Stromal cell of bone marrow (primary cell): ENCODE measurements around the gene PCNP.
"Not testable (repeated sequence)": the region's sequence is repeated elsewhere in the genome, so short reads cannot be mapped to it uniquely, and the experiment has no call there.

Experiments used
- DNase-seq: peaks from one replicate; pipeline ENCODE4 v3.0.0-alpha.2; 2012; ENCODE audit warnings: low read depth

The PCNP gene

DNA sequence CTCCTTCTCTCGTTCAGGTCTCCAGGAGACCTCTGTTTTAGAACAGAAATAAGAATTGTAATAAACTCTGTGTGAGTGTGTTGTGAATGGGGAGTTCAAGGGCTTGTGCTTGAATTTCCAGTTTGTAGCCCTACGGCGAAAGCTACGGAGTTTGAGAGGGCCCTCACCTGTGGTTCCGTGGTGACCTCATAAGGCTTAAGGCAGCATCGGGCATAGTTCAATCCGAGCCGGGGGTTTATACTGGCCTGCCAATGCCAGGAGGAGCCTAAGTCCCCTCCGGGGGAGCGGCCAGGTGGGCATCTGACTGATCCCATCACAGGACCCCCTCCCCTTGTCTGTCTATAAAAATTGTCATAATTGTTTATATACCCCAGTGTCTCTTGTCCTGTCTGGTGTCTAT lies 59.2 kb downstream of the PCNP start:
- DNase-seq: no peak

DNA sequence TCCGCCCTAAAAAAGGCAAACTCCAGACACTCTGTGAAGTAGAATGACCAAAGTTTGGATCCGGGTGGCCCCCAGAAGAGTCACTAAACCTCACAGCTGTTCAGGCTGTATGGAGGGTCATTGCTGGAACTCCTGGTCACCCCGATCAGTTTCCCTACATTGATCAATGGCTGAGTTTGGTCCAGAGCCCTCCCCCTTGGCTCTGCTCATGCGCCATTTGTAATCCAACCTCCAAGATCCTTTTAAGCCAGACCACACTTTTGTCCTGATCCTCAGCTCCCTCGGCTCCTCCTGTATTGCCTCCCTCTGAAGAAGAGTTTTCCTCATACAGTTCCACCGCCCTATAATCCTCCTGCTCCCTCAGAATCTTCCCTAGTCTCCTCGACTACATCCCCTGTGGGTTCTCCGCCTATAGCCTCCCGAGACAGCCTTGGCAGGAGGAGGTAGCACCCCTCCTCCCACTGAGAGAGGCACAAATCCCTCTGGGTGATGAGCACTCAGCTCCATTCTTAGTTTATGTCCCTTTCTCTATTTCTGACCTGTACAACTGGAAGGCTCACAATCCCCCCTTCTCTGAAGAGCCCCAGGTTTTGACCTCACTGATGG lies 60.7 kb downstream of the PCNP start:
- no peak for DNase-seq

DNA sequence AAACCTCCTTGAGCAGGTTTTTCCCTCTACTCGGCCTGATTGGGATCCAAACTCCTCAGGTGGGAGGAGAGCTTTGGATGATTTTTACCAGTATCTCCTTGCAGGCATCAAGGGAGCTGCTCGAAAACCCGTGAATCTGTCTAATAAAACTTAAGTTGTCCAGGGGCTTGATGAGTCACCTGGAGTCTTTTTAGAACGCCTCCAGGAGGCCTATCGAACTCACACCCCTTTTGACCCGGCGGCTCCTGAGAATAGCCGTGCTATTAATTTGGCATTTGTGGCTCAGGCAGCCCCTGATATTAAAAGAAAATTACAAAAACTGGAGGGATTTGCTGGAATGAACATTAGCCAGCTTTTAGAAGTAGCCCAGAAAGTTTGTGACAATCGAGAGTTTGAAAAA lies 61.4 kb downstream of the PCNP start:
- DNase-seq: no peak

DNA sequence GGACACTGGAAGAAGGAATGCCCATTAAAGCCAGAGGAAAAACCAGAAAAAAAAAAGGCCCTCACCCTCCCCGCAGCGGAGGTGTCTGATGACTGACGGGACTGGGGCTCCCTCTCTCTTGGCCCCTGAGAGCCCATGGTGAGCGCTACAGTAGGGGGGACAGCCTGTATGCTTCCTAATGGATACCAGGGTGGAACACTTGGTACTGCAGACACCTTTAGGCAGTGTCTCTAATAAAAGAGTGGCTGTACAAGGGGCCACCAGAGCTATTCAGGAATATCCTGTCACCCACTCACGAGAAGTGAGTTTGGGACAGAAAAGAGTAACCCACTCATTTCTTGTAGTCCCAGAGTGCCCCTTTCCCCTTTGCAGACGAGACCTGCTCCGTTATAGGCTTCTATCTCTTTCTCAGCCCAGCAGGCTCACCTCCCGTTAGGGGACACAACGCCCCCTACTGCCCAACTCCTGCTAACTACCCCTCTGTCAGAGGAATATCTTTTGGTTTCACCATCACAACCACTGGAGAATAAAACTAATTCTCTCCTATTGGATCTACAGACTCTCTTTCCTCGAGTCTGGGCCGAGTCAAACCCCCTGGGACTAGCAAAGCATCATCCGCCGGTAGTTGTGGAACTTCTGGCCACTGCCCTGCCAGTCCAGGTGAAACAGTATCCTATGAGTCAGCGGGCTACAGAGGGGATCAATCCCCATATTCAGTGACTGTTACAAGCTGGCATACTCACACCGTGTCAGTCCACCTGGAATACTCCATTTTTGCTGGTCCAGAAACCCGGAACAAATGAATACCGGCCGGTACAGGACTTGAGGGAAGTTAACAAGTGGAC lies 62.2 kb downstream of the PCNP start:
- peak; percentile 18 for DNase-seq

DNA sequence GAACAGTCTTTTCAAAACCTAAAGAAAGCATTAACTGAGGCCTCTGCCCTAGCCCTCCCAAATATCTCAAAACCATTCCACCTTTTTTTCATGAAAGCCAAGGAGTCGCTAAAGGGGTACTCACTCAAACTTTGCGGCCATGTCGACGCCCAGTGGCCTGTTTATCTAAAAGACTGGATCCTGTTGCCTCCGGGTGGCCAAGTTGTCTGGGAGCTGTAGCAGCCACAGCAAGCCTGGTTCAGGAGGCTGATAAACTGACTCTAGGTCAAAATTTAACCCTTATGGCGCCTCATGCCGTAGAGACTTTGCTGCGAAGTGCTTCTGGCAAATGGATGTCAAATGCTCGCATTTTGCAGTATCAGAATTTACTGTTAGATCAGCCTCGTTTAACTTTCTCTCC lies 63.5 kb downstream of the PCNP start:
- DNase-seq: no peak

DNA sequence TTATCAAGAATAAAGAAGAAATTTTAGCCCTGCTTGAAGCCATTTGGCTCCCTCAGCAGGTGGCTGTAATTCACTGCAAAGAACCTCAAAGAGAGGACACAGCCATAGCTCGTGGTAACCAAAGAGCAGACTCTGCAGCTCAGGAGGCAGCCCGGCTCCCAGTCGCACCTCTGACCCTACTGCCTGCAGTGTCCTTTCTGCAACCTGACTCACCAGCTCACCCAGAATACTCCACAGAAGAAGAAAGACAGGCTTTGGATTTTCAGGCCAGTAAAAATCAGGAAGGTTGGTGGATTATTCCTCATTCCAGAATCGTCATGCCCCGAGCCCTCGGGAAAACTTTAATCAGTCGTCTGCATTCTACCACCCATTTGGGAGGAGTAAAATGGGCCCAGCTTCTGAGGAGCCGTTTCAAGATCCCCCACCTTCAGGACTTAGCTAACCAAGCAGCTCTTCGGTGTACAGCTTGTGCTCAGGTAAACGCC lies 64.3 kb downstream of the PCNP start:
- no peak for DNase-seq

DNA sequence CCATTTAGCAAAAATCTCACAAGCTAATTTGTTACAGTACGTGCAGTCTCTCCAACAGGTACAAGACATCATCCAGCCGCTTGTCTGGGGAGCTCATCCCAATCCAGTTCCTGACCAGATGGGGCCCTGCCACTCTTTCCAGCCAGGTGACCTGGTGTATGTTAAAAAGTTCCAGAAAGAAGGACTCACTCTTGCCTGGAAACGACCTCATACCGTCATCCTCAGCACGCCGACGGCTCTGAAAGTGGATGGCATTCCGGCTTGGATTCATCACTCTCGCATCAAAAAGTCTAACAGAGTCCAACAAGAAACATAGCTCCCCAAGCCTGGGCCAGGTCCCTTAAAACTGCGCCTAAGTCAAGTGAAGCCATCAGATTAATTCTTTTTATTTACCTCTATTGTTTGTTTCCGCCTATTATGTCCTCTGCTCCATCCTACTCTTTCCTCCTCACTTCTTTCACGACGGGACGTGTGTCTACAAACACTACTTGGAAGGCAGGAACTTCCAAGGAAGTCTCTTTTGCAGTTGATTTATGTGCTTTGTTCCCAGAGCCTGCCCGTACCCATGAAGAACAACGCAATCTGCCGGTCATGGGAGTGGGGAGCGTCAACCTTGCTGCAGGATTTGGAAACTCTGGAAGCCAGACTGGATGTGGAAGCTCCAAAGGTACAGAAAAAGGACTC lies 65.4 kb downstream of the PCNP start:
- no peak for DNase-seq

DNA sequence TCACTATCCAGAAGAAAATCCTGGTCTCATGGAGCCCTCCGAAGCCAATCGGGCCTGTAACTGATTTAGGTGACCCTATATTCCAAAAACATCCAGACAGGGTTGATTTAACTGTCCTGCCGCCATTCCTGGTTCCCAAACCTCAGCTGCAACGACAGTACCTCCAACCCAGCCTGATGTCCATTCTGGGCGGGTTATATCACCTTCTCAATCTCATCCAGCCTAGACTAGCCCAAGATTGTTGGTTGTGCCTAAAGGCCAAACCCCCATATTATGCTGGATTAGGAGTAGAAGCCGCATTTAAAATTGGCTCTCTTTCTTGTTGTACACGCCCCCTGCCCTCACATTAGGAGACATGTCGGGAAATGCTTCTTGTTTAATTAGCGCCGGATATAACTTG lies 66.3 kb downstream of the PCNP start:
- no peak for DNase-seq

DNA sequence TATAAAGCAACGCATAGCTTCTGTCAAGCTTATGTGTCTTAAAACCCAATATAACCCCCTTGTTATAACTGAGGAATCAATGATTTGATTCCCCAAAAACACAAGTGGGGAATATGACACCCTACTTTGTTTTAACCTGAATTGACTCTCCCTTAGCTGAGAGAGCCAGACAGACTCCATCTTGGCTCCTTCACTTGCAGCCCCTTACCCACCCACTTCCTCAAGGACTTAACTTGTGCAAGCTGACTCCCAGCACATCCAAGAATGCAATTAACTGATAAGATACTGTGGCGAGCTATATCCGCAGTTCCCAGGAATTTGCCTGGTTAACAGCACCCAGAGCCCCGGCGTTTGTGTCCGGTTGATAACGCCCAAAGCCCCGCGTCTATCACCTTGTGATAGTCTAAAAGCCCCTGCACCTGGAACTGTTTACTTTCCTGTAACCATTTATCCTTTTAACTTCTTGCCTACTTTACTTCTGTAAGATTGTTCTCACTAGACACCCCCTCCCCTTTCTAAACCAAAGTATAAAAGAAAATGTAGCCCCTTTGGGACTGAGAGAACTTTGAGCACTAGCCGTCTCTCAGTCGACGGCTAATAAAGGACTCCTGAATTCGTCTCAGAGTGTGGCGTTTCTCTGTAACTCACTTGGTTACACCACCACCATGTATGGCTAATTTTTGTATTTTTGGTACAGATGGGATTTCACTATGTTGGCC lies 67.6 kb downstream of the PCNP start:
- not testable (repeated sequence) for DNase-seq

DNA sequence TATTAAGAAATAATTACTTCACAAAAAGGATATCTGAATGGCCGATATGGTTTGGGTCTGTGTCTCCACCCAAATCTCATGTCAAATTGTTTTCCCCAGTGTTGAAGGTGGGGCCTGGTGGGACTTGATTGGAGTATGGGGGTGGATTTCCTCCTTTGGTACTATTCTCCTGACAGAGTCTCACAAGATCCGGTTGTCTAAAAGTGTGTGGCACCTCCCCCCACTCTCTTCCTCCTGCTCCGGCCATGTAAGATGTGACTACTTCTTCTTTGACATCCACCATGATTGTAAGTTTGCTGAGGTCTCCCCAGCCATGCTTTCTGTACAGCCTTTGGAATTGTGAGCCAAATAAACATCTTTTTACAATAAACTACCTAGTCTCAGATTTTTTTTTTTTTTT lies 68.5 kb downstream of the PCNP start:
- no peak for DNase-seq

DNA sequence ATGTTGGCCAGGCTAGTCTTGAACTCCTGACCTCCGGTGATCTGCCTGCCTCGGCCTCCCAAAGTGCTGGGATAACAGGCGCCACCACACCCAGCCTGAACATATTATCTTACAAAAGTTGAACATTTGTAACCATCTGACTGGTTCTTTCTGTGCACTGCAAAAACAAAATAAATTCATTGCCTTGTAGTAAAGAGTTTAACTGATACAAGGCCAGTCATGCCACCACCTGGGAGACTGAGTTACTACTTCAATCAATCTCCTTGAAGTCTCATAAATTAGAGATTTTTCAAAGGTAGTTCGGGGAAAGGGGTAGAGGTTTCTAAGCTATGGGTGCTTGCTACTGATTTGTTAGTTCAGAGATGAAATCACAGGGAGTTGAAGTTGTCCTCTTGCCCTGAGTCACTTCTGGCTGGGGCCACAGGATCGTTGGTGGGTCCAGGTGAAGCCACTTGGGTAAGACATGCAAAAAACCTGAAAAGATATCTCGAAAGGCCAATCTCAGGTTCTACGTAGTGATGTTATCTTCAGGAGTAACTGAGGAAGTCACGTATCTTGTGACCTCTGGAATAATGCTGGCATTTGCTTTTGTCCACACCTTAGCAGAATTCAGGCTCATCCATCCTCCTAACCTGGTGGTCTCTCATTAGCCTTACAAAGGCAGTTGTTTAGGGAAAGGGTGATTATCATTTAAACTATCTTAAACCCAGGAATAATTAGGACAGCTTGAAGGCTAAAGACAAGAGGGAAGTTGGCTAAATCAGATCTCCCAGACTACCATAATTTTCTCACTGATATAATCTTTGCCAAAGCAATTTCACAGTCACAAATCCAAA lies 69.2 kb downstream of the PCNP start:
- DNase-seq: no peak
